ENCODE data around the gene RAB30. TPM values are rescaled to one million over a fixed set of nuclear protein-coding genes. Genes with fewer than 3 reads are reported as not detected.

Gene RAB30
- total and polyA plus RNA-seq, 9 donors = 6.8 to 30.4 (median 22.7) TPM

DNA sequence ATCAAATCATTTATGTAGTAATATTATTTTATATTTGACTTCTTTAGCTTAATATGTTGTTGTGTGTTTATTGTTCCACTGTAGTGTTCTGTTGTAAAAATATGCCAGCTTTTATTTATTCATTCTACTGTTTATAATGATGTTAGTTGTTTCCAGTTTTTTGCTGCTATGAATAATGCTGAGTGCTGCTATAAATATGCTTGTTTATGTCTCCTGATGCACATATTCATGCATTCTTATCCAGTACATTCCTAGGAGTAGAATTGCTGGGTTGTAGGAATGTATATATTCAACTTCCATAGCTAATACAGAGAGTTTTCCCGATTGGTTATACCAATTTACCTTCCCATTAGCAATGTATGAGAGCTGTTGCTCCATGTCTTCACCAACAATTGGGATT lies 33.5 kb upstream of the RAB30 start:
- Histone ChIP-seq H3K4me3 (no peak overlapping the region), H3K4me1 (ENCODE audit: insufficient read depth) (no peaks in the 10 kb centered on the region), H3K27ac (no peak overlapping the region), H3K27me3 (no peaks in the 10 kb centered on the region), H3K36me3 (no peaks in the 10 kb centered on the region), H3K9me3 (no peaks in the 10 kb centered on the region)
- intact Hi-C loops (cut with DNase I) = no loop called here
- no peak for TF ChIP-seq POLR2A (IDR thresholded peaks at IDR 0.05)
- TF ChIP-seq, protein P1, sequence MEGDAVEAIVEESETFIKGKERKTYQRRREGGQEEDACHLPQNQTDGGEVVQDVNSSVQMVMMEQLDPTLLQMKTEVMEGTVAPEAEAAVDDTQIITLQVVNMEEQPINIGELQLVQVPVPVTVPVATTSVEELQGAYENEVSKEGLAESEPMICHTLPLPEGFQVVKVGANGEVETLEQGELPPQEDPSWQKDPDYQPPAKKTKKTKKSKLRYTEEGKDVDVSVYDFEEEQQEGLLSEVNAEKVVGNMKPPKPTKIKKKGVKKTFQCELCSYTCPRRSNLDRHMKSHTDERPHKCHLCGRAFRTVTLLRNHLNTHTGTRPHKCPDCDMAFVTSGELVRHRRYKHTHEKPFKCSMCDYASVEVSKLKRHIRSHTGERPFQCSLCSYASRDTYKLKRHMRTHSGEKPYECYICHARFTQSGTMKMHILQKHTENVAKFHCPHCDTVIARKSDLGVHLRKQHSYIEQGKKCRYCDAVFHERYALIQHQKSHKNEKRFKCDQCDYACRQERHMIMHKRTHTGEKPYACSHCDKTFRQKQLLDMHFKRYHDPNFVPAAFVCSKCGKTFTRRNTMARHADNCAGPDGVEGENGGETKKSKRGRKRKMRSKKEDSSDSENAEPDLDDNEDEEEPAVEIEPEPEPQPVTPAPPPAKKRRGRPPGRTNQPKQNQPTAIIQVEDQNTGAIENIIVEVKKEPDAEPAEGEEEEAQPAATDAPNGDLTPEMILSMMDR (IDR thresholded peaks at IDR 0.05) = no peak
- TF ChIP-seq EP300 (IDR thresholded peaks at IDR 0.05) = no peak
- 82 to 95% (median 85%) methylated on average over 1 of the region's 1 CpG for WGBS, 3 donors
- DNase-seq = no peak

DNA sequence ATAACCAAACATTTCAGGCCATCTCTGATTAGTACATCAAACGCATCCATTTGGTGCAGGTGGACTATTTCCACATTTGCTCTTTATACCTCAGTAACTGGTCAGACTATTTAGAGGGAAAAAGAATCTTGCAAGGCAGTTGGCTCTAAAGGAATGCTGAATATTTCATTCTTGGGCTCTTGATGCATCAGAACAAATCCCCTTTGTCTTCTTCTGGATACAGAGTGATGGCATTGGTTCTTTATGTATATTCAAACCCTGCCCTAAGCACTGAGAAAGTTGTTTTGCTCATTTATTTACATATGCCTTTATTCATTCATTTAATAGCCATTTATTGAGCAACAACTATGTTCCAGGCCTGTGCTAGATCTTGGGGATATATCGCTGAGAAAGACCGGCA lies 31.1 kb upstream of the RAB30 start:
- Histone ChIP-seq H3K36me3 (no peaks in the 10 kb centered on the region), H3K9me3 (no peaks in the 10 kb centered on the region), H3K4me3 (no peak overlapping the region), H3K27me3 (no peaks in the 10 kb centered on the region), H3K27ac (no peak overlapping the region), H3K4me1 (ENCODE audit: insufficient read depth) (no peaks in the 10 kb centered on the region)
- no peak for DNase-seq
- WGBS, 3 donors = 90 to 94% (median 91%) methylated on average over 3 of the region's 3 CpGs
- intact Hi-C loops (cut with DNase I) = no loop called here
- TF ChIP-seq, protein P1 (IDR thresholded peaks at IDR 0.05) = no peak
- TF ChIP-seq EP300 (IDR thresholded peaks at IDR 0.05) (no peak), POLR2A (IDR thresholded peaks at IDR 0.05) (no peak)

DNA sequence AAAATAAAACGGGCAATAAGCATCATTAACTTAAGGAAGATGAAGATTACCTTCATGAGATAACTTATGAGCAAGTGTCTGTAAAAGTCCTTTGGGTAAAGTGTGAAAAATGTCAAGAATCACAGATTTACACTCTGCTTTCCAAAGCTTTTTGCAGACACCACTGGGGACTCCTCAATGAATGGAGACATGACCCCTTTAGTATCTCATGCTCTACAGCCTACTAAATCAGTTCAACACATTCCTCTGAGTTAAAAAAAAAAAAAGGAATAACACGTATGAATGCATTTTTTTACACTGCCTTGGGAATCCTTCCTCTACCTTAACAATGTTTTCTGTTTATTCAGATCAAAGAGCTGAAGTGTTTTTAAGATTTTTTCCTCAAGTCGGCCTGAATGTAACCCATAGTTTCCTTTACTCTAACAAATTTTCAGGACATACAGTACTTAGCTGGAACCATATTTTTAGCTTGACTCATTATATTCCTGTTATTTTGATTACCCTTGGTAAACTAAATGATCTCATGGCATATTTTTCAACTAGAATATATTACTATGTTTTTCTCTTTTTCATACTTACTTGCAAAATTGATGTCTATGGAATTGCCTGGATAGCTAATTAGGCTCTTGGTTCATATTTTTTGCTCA lies 25.9 kb upstream of the RAB30 start:
- Histone ChIP-seq H3K27ac (no peak overlapping the region), H3K4me1 (ENCODE audit: insufficient read depth) (no peaks in the 10 kb centered on the region), H3K4me3 (no peak overlapping the region), H3K9me3 (no peaks in the 10 kb centered on the region), H3K27me3 (no peaks in the 10 kb centered on the region), H3K36me3 (no peaks in the 10 kb centered on the region)
- intact Hi-C loops (cut with DNase I) = no loop called here
- 9 to 14% (median 11%) methylated on average over 3 of the region's 3 CpGs for WGBS, 3 donors
- no peak for DNase-seq
- TF ChIP-seq EP300 (IDR thresholded peaks at IDR 0.05) (no peak), POLR2A (IDR thresholded peaks at IDR 0.05) (no peak)
- TF ChIP-seq, protein P1 (IDR thresholded peaks at IDR 0.05) = no peak

DNA sequence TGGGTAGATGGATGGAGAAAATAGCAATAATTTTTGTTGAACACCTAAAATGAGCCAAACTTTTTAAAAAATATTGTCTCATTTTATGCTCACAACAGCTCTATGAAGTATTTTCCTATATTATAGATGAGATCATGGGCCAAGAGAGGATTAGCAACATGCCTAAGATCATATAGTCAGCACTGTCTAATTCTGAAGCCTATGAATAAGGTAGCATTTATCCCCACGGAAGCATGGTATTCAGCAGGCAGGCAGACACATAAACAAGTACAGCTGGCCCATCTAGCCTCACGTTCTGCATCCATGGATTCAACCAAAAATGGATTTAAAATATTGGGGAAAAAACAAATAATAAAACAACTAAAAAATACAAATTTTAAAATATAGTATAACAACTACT lies 21.9 kb upstream of the RAB30 start:
- Histone ChIP-seq H3K4me1 (ENCODE audit: insufficient read depth) (no peaks in the 10 kb centered on the region), H3K9me3 (no peaks in the 10 kb centered on the region), H3K27ac (no peak overlapping the region), H3K36me3 (no peaks in the 10 kb centered on the region), H3K4me3 (no peak overlapping the region), H3K27me3 (no peaks in the 10 kb centered on the region)
- intact Hi-C loops (cut with DNase I) = no loop called here
- TF ChIP-seq, protein P1 (IDR thresholded peaks at IDR 0.05) = no peak
- TF ChIP-seq POLR2A (IDR thresholded peaks at IDR 0.05) (no peak), EP300 (IDR thresholded peaks at IDR 0.05) (no peak)
- 27 to 46% (median 41%) methylated on average over 2 of the region's 2 CpGs for WGBS, 3 donors
- DNase-seq = no peak
